GM12801 (cell line): Measurements from ENCODE around the gene PKNOX2.

Experiments
- TF ChIP-seq, protein P1 (sequence below): IDR thresholded peaks from one replicate; pipeline ENCODE4 v1.5.1; 2011; ENCODE audit warnings: control low read depth; ENCODE audit not compliant: insufficient read length; ENCODE audit errors: extremely low read depth

The PKNOX2 gene

DNA sequence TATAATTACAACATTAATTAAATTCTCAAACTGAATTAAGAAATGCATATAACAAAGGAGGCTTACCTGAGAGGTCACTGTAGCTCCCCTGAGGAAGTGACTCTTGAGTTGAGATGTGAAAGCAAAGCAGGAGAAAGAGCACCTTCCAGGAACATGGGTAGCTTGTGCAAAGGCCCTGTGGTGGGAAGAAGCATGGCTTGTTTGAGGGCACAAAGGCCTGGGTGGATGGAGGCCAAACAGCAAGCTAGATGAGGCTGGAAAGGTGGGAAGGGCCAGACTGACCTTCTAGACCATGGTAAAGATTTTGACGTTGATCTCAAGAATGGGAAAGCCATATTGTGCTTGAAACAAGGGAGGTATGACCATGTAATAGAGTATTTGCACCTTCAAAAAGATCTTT, 155.1 kb downstream of the PKNOX2 start:
- TF ChIP-seq, protein P1, sequence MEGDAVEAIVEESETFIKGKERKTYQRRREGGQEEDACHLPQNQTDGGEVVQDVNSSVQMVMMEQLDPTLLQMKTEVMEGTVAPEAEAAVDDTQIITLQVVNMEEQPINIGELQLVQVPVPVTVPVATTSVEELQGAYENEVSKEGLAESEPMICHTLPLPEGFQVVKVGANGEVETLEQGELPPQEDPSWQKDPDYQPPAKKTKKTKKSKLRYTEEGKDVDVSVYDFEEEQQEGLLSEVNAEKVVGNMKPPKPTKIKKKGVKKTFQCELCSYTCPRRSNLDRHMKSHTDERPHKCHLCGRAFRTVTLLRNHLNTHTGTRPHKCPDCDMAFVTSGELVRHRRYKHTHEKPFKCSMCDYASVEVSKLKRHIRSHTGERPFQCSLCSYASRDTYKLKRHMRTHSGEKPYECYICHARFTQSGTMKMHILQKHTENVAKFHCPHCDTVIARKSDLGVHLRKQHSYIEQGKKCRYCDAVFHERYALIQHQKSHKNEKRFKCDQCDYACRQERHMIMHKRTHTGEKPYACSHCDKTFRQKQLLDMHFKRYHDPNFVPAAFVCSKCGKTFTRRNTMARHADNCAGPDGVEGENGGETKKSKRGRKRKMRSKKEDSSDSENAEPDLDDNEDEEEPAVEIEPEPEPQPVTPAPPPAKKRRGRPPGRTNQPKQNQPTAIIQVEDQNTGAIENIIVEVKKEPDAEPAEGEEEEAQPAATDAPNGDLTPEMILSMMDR: no peak

DNA sequence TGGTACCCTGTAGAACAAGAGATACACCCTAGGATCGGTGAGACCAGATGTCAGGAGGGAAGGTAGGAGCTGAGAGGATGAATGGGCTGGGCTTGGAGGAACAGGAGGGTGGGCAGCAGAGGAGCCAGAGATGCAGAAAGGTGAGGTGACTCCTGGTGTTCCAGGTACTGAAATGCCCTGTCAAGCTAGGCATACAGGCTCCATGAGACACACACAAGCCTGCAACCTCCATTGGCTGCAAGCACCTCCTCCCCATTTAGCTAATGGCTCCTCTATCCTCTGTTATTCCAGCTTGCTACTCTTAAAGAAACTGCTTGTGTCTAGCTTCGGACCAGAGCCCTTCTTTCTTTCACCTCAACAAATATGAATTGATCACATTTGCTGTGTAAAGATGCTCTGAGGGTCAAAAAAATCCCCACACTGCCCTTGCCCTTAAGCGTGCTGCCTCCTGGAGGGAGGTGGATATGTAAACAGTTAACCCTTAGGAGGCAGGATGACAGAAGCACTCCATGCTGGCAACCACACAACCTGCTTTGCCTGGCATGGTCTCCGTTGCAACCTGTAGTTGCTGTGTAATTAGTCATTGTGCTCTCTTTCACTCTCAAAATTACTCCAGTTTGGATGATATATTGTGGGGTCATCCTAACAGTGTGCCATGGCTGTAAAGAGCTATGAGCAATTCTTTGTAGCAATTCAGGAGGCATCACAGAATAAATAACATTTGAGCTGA, 156.0 kb downstream of the PKNOX2 start:
- TF ChIP-seq, protein P1: no peak

DNA sequence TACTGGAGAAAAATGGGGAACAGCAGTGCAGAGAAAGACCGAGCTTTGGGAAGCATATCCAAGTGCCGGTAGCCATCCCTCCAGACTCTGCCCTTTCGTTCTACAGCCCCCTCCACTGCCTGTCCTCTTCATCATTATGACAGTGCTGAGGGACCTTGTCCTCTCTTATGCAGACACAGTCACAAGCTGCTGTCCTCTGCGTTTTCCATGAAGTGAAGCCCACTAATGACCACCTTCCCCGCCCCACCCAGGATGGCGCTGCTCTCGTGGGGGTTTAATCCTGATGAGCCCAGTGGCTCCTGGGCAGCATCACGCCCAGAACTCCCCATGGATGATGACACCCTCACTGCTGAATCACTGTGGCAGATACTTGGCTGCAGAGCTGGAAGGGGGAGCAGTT, 157.7 kb downstream of the PKNOX2 start:
- TF ChIP-seq, protein P1: no peak

DNA sequence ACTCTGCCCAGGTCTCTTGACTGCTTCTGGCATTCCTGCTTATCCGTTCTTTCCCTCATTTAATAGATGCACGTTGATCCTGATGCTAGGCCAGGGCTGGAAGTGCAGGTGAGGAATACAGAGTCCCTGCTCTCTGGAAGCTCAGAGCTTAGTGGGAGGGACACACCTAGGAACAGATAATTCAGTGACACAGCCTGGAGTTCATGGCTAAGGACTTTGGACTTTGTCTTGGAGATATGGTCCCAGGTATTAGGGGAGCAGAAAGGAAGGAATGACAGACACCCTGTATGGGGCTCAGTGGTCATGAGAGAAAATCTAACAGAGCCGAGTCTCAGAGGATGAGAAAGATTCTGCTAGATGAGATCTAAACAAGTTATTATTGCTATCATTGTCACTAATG, 160.6 kb downstream of the PKNOX2 start:
- TF ChIP-seq, protein P1: no peak

DNA sequence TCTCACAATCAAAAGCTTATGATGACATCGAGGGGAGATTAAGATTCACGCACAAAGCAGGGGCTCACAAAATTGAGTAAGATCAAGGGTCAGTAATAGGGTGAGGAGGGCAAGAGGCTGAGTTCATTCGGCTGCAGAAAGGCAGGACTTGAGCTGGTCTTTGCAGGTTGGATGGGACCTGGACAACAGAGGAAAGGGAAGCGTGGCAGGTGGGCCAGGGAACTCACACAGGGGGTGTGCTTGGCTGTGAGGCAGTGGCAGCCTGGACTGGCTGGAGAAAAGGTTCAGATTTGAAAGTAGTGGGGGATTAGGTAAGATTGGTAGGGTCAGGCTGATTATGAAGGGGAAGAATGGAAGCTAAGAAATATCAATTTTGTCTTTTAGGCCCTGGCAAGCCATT, 161.6 kb downstream of the PKNOX2 start:
- TF ChIP-seq, protein P1: no peak

DNA sequence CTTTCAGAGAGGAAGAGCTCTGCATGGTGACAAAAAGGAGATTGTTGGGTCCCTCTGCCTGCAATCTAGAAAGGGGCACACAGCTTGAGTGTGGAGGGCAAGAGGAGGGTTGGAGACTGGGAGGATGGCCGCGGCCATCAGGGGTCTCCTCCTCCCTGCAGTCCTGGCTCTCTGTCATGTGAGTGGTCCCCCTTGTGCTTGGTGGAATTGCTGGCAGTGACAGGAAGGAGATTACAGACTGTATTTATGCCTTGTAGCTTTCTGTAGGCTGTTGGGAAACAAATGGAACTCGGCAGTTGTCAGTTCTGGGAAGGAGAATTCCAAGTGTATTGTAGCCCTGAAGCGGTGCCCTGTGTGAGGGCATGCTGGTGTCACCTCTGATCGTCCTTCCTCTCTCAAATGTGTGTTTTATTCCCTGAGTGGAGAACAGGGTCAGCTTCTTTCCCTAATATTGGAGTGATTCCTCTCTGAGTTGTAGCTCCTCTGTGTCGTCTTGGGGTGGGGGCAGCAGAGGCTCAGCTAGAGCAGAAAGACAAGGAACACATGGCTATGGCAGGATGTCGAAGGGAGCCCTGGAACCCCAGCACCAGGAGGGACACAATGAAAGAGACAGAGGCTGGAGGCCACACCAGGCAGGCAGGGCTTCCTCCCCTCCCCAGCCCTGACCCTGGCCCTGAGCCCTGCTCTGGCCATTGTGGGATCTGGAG, 163.1 kb downstream of the PKNOX2 start:
- TF ChIP-seq, protein P1: no peak

DNA sequence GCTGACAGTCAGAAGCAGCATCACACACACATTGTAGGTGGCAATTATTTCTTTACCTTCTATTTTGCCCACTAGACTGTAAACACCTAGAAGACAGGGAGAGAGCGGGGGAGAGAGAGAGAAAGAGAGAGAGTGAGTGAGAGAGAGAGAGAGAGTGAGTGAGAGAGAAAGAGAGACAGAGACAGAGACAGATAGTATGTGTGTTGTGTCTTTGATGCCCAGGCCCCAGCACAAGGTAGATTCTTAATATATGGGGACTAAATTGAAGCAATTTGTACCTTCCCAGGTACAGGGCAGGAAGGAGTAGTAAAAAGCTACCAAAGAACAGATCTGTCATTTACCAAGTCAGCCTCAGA, 163.7 kb downstream of the PKNOX2 start:
- TF ChIP-seq, protein P1: no peak
